WTC11 (cell line): Measurements from ENCODE around the gene USP48. TPM values are rescaled to one million over a fixed set of nuclear protein-coding genes. Genes with fewer than 3 reads are reported as not detected.

Source experiments
- ATAC-seq: fragments of 200-7000 bp; cut with Tn5 transposase; 2 replicates; pipeline ENCODE4 v1.10.0; 2021; ENCODE audit warnings: mild to moderate bottlenecking, moderate library complexity
- CTCF ChIA-PET: fragments of 300-600 bp; sonication (Branson Sonifier 250); formaldehyde crosslinking; loops from one replicate; lab custom pipeline; 2021; ENCODE audit warnings: antibody characterized with exemption; lab: Charles Lee
- POLR2A ChIA-PET: fragments of 350-600 bp; sonication (Branson Sonifier 250); formaldehyde crosslinking; loops from one replicate; lab custom pipeline; 2021; ENCODE audit warnings: antibody characterized with exemption; lab: Charles Lee
- DNase-seq: peaks from one replicate; pipeline ENCODE4 v3.0.0; 2021; ENCODE audit warnings: low spot score
- H3K27ac Mint-ChIP-seq: 2 replicates; pipeline ENCODE4 v1.8.0; 2021; ENCODE audit warnings: mixed read lengths
- H3K27me3 Mint-ChIP-seq: 2 replicates; pipeline ENCODE4 v1.8.0; 2021; ENCODE audit warnings: low read depth, mild to moderate bottlenecking, moderate library complexity, mixed read lengths
- H3K36me3 Mint-ChIP-seq: 2 replicates; pipeline ENCODE4 v1.8.0; 2021; ENCODE audit warnings: mixed read lengths
- H3K4me1 Mint-ChIP-seq: 2 replicates; pipeline ENCODE4 v1.8.0; 2022; ENCODE audit warnings: mixed read lengths
- H3K4me3 Mint-ChIP-seq: 2 replicates; pipeline ENCODE4 v1.8.0; 2021; ENCODE audit warnings: mild to moderate bottlenecking, moderate library complexity, mixed read lengths
- H3K9me3 Mint-ChIP-seq: 2 replicates; pipeline ENCODE4 v1.8.0; 2021; ENCODE audit warnings: mixed read lengths
- CBFB ChIP-seq: sonication (generic); formaldehyde crosslinking; IDR thresholded peaks from 2 replicates; pipeline ENCODE4 v1.8.1; 2022; ENCODE audit warnings: mild to moderate bottlenecking, low read depth, missing genetic modification reagents
- CREB1 ChIP-seq: sonication (generic); formaldehyde crosslinking; IDR thresholded peaks from 2 replicates; pipeline ENCODE4 v1.8.0; 2023; ENCODE audit warnings: mild to moderate bottlenecking, missing genetic modification reagents
- NR2C2 ChIP-seq: sonication (generic); formaldehyde crosslinking; IDR thresholded peaks from 2 replicates; pipeline ENCODE4 v1.8.0; 2022; ENCODE audit warnings: mild to moderate bottlenecking, missing genetic modification reagents
- TCF7 ChIP-seq: sonication (generic); formaldehyde crosslinking; IDR thresholded peaks from 2 replicates; pipeline ENCODE4 v1.8.0; 2022; ENCODE audit warnings: mild to moderate bottlenecking, low read depth, missing genetic modification reagents, moderate library complexity
- ZNF416 ChIP-seq: fragments of 250-450 bp; sonication (Bioruptor Pico); IDR thresholded peaks from 2 replicates; pipeline ENCODE4 v1.9.0; 2021; ENCODE audit warnings: mild to moderate bottlenecking, inconsistent platforms
- total RNA-seq: library from RNA; stranded (reverse); gene quantifications from 3 replicates; pipeline ENCODE4 v1.2.3, GENCODE V29; 2021
- TF ChIP-seq, protein P1 (sequence below): fragments of 250-450 bp; sonication (Bioruptor Pico); IDR thresholded peaks from 2 replicates; pipeline ENCODE4 v1.9.0; 2021; ENCODE audit warnings: mild to moderate bottlenecking, borderline replicate concordance
- TF ChIP-seq, protein P2 (sequence below): sonication (generic); formaldehyde crosslinking; IDR thresholded peaks from 2 replicates; pipeline ENCODE4 v1.8.1; 2022; ENCODE audit warnings: mild to moderate bottlenecking, moderate library complexity, missing genetic modification reagents
- TF ChIP-seq, protein P3 (sequence below): sonication (generic); formaldehyde crosslinking; IDR thresholded peaks from 2 replicates; pipeline ENCODE4 v1.8.0; 2022; ENCODE audit warnings: mild to moderate bottlenecking, missing genetic modification reagents
- TF ChIP-seq, protein P4 (sequence below): sonication (generic); formaldehyde crosslinking; IDR thresholded peaks from 2 replicates; pipeline ENCODE4 v1.8.1; 2023; ENCODE audit warnings: mild to moderate bottlenecking, missing genetic modification reagents, borderline replicate concordance
- TF ChIP-seq, protein P5 (sequence below): sonication (generic); formaldehyde crosslinking; conservative IDR thresholded peaks from 2 replicates; pipeline ENCODE4 v1.8.1; 2023; ENCODE audit warnings: mild to moderate bottlenecking, low read depth, missing genetic modification reagents, moderate library complexity
- TF ChIP-seq, protein P6 (sequence below): sonication (generic); formaldehyde crosslinking; IDR thresholded peaks from 2 replicates; pipeline ENCODE4 v1.8.0; 2023; ENCODE audit warnings: mild to moderate bottlenecking, missing genetic modification reagents
- TF ChIP-seq, protein P7 (sequence below): sonication (generic); formaldehyde crosslinking; IDR thresholded peaks from 2 replicates; pipeline ENCODE4 v1.8.0; 2022; ENCODE audit warnings: mild to moderate bottlenecking, missing genetic modification reagents
- TF ChIP-seq, protein P8 (sequence below): fragments of 250-450 bp; sonication (Bioruptor Pico); IDR thresholded peaks from 2 replicates; pipeline ENCODE4 v1.9.0; 2021; ENCODE audit warnings: moderate library complexity, mild to moderate bottlenecking, inconsistent platforms, borderline replicate concordance
- TF ChIP-seq, protein P9 (sequence below): fragments of 200-600 bp; IDR thresholded peaks from 2 replicates; pipeline ENCODE4 v1.8.0; 2022; ENCODE audit warnings: antibody characterized with exemption

USP48 gene
- total RNA-seq, 1 experiment from 2014 or later = 86.9 TPM

DNA sequence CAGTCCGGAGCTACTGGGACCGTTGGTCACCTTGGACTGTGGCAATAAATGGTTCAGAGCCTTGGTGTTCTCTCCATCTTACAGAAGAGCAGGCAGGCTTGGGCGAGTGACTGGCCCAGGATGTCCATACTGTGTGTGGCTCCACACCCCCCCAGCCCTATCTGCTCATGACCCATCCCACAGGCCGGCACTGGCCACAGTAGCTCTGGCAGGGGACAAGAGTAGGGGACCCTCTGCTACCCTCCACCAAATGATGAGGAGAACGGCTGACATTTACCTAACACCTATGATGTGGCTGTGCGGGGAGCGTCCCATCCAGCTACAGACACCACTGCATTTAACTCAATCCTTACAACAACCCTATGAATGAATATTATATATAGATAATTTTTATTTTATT is 42.4 kb upstream of the USP48 start:
- ATAC-seq (no peak), DNase-seq (no peak)
- ChIA-PET POLR2A (no interaction called here), CTCF (no interaction called here)
- Mint-ChIP-seq H3K9me3 (no peaks in the 10 kb centered on the region), H3K4me3 (no peak overlapping the region), H3K27ac (no peak overlapping the region), H3K4me1 (no peaks in the 10 kb centered on the region; the same call in 1 of the 2 replicates), H3K36me3 (peaks cover 23% of the 10 kb centered on the region), H3K27me3 (no peaks in the 10 kb centered on the region)
- TF ChIP-seq, protein P1, sequence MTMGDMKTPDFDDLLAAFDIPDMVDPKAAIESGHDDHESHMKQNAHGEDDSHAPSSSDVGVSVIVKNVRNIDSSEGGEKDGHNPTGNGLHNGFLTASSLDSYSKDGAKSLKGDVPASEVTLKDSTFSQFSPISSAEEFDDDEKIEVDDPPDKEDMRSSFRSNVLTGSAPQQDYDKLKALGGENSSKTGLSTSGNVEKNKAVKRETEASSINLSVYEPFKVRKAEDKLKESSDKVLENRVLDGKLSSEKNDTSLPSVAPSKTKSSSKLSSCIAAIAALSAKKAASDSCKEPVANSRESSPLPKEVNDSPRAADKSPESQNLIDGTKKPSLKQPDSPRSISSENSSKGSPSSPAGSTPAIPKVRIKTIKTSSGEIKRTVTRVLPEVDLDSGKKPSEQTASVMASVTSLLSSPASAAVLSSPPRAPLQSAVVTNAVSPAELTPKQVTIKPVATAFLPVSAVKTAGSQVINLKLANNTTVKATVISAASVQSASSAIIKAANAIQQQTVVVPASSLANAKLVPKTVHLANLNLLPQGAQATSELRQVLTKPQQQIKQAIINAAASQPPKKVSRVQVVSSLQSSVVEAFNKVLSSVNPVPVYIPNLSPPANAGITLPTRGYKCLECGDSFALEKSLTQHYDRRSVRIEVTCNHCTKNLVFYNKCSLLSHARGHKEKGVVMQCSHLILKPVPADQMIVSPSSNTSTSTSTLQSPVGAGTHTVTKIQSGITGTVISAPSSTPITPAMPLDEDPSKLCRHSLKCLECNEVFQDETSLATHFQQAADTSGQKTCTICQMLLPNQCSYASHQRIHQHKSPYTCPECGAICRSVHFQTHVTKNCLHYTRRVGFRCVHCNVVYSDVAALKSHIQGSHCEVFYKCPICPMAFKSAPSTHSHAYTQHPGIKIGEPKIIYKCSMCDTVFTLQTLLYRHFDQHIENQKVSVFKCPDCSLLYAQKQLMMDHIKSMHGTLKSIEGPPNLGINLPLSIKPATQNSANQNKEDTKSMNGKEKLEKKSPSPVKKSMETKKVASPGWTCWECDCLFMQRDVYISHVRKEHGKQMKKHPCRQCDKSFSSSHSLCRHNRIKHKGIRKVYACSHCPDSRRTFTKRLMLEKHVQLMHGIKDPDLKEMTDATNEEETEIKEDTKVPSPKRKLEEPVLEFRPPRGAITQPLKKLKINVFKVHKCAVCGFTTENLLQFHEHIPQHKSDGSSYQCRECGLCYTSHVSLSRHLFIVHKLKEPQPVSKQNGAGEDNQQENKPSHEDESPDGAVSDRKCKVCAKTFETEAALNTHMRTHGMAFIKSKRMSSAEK (CRISPR knock-in tag) = no peak
- TF ChIP-seq, protein P2, sequence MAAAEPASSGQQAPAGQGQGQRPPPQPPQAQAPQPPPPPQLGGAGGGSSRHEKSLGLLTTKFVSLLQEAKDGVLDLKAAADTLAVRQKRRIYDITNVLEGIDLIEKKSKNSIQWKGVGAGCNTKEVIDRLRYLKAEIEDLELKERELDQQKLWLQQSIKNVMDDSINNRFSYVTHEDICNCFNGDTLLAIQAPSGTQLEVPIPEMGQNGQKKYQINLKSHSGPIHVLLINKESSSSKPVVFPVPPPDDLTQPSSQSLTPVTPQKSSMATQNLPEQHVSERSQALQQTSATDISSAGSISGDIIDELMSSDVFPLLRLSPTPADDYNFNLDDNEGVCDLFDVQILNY (CRISPR knock-in tag) = no peak

DNA sequence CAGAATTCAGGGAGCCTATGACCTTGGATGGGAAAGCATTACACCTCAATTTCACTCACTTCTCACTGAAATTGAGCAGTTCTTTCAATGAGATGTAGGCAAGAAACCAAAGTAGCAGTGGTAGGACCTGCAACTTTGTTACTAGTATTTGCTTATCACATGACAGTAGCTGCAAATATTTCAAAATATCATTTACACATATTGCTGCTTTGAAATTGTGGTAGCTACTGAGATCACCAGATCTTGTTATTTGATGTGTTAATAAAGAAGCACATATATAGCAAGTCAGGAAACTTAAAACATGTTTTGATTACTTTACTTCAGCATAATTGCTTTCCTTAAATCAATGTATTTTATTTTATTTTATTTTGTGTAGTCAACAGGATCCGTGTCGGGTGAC is 42.0 kb upstream of the USP48 start:
- no peaks in the 10 kb centered on the region for H3K9me3 Mint-ChIP-seq
- no peaks in the 10 kb centered on the region; the same call in 1 of the 2 replicates for H3K4me1 Mint-ChIP-seq
- peaks cover 23% of the 10 kb centered on the region for H3K36me3 Mint-ChIP-seq
- TF ChIP-seq CREB1 (no peak), ZNF416 (no peak), NR2C2 (CRISPR knock-in tag) (no peak), CBFB (no peak), TCF7 (CRISPR knock-in tag) (no peak)
- TF ChIP-seq, protein P3, sequence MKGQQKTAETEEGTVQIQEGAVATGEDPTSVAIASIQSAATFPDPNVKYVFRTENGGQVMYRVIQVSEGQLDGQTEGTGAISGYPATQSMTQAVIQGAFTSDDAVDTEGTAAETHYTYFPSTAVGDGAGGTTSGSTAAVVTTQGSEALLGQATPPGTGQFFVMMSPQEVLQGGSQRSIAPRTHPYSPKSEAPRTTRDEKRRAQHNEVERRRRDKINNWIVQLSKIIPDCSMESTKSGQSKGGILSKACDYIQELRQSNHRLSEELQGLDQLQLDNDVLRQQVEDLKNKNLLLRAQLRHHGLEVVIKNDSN (CRISPR knock-in tag) = no peak
- TF ChIP-seq, protein P4, sequence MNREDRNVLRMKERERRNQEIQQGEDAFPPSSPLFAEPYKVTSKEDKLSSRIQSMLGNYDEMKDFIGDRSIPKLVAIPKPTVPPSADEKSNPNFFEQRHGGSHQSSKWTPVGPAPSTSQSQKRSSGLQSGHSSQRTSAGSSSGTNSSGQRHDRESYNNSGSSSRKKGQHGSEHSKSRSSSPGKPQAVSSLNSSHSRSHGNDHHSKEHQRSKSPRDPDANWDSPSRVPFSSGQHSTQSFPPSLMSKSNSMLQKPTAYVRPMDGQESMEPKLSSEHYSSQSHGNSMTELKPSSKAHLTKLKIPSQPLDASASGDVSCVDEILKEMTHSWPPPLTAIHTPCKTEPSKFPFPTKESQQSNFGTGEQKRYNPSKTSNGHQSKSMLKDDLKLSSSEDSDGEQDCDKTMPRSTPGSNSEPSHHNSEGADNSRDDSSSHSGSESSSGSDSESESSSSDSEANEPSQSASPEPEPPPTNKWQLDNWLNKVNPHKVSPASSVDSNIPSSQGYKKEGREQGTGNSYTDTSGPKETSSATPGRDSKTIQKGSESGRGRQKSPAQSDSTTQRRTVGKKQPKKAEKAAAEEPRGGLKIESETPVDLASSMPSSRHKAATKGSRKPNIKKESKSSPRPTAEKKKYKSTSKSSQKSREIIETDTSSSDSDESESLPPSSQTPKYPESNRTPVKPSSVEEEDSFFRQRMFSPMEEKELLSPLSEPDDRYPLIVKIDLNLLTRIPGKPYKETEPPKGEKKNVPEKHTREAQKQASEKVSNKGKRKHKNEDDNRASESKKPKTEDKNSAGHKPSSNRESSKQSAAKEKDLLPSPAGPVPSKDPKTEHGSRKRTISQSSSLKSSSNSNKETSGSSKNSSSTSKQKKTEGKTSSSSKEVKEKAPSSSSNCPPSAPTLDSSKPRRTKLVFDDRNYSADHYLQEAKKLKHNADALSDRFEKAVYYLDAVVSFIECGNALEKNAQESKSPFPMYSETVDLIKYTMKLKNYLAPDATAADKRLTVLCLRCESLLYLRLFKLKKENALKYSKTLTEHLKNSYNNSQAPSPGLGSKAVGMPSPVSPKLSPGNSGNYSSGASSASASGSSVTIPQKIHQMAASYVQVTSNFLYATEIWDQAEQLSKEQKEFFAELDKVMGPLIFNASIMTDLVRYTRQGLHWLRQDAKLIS = no peak
- TF ChIP-seq, protein P5, sequence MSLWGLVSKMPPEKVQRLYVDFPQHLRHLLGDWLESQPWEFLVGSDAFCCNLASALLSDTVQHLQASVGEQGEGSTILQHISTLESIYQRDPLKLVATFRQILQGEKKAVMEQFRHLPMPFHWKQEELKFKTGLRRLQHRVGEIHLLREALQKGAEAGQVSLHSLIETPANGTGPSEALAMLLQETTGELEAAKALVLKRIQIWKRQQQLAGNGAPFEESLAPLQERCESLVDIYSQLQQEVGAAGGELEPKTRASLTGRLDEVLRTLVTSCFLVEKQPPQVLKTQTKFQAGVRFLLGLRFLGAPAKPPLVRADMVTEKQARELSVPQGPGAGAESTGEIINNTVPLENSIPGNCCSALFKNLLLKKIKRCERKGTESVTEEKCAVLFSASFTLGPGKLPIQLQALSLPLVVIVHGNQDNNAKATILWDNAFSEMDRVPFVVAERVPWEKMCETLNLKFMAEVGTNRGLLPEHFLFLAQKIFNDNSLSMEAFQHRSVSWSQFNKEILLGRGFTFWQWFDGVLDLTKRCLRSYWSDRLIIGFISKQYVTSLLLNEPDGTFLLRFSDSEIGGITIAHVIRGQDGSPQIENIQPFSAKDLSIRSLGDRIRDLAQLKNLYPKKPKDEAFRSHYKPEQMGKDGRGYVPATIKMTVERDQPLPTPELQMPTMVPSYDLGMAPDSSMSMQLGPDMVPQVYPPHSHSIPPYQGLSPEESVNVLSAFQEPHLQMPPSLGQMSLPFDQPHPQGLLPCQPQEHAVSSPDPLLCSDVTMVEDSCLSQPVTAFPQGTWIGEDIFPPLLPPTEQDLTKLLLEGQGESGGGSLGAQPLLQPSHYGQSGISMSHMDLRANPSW (CRISPR knock-in tag) = no peak
- TF ChIP-seq, protein P6, sequence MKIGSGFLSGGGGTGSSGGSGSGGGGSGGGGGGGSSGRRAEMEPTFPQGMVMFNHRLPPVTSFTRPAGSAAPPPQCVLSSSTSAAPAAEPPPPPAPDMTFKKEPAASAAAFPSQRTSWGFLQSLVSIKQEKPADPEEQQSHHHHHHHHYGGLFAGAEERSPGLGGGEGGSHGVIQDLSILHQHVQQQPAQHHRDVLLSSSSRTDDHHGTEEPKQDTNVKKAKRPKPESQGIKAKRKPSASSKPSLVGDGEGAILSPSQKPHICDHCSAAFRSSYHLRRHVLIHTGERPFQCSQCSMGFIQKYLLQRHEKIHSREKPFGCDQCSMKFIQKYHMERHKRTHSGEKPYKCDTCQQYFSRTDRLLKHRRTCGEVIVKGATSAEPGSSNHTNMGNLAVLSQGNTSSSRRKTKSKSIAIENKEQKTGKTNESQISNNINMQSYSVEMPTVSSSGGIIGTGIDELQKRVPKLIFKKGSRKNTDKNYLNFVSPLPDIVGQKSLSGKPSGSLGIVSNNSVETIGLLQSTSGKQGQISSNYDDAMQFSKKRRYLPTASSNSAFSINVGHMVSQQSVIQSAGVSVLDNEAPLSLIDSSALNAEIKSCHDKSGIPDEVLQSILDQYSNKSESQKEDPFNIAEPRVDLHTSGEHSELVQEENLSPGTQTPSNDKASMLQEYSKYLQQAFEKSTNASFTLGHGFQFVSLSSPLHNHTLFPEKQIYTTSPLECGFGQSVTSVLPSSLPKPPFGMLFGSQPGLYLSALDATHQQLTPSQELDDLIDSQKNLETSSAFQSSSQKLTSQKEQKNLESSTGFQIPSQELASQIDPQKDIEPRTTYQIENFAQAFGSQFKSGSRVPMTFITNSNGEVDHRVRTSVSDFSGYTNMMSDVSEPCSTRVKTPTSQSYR (CRISPR knock-in tag) = no peak
- TF ChIP-seq, protein P7, sequence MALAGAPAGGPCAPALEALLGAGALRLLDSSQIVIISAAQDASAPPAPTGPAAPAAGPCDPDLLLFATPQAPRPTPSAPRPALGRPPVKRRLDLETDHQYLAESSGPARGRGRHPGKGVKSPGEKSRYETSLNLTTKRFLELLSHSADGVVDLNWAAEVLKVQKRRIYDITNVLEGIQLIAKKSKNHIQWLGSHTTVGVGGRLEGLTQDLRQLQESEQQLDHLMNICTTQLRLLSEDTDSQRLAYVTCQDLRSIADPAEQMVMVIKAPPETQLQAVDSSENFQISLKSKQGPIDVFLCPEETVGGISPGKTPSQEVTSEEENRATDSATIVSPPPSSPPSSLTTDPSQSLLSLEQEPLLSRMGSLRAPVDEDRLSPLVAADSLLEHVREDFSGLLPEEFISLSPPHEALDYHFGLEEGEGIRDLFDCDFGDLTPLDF = no peak
- TF ChIP-seq, protein P8, sequence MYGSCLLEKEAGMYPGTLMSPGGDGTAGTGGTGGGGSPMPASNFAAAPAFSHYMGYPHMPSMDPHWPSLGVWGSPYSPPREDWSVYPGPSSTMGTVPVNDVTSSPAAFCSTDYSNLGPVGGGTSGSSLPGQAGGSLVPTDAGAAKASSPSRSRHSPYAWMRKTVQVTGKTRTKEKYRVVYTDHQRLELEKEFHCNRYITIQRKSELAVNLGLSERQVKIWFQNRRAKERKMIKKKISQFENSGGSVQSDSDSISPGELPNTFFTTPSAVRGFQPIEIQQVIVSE = no peak
- TF ChIP-seq, protein P9, sequence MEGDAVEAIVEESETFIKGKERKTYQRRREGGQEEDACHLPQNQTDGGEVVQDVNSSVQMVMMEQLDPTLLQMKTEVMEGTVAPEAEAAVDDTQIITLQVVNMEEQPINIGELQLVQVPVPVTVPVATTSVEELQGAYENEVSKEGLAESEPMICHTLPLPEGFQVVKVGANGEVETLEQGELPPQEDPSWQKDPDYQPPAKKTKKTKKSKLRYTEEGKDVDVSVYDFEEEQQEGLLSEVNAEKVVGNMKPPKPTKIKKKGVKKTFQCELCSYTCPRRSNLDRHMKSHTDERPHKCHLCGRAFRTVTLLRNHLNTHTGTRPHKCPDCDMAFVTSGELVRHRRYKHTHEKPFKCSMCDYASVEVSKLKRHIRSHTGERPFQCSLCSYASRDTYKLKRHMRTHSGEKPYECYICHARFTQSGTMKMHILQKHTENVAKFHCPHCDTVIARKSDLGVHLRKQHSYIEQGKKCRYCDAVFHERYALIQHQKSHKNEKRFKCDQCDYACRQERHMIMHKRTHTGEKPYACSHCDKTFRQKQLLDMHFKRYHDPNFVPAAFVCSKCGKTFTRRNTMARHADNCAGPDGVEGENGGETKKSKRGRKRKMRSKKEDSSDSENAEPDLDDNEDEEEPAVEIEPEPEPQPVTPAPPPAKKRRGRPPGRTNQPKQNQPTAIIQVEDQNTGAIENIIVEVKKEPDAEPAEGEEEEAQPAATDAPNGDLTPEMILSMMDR = no peak

More for the DNA sequence above, 42.0 kb upstream of the USP48 start:
- DNase-seq (no peak), ATAC-seq (no peak)
- ChIA-PET CTCF (no interaction called here), POLR2A (interaction anchor here (0.6 kb wide), 1 partner anchor 43 kb away, joined by 3 read pairs; no protein-coding TSS in a partner anchor)
- Mint-ChIP-seq H3K4me3 (no peak overlapping the region), H3K27me3 (no peaks in the 10 kb centered on the region), H3K27ac (no peak overlapping the region)
